ENCODE data around the gene C1QTNF6. TPM values are rescaled to one million over a fixed set of nuclear protein-coding genes. Genes with fewer than 3 reads are reported as not detected.

Gene C1QTNF6
- polyA plus RNA-seq, 1 of the 3 experiments (the other 2 are of a cell fraction) = 47.7 TPM

GRCh38 chr22:37177221-37177620 lies 10.8 kb downstream of the C1QTNF6 start:
- POLR2A ChIA-PET = interaction anchor here (0.6 to 0.9 kb wide), 2 partner anchors 20 to 33 kb away, joined by 3 read pairs; no protein-coding TSS in a partner anchor
- CTCF ChIA-PET = interaction anchor here (1.1 to 19.4 kb wide), 5 partner anchors 9 to 415 kb away, joined by 3 to 190 read pairs (median 4); no protein-coding TSS in a partner anchor
- no peaks in the 10 kb centered on the region for H3K9me2 ChIP-seq
- H3K36me3 ChIP-seq (replicated peaks in 1 of 2; ENCODE audit: control insufficient read depth in 1 of 2, insufficient read depth in 2 of 2, low read length in 1 of 2) = peaks cover 0 to 10% of the 10 kb centered on the region in 2 experiments
- DNase-seq = no peak
- H3K4me1 ChIP-seq (ENCODE audit: control insufficient read depth in 1 of 2, insufficient read depth in 2 of 2, low read depth in 1 of 2, low read length in 1 of 2) = peaks cover 0 to 41% of the 10 kb centered on the region in 2 experiments; a peak in 1 of 4 replicates
- H4K20me1 ChIP-seq (ENCODE audit: insufficient read depth) = no peaks in the 10 kb centered on the region
- 79% methylated on average over 4 of the region's 5 CpGs for WGBS (ENCODE audit: low lambda C conversion rate)
- no peak overlapping the region for H3K9ac ChIP-seq
- no peak overlapping the region for H3K4me3 ChIP-seq (ENCODE audit: low read depth in 2 of 2, low read length in 1 of 2)
- H2AFZ ChIP-seq (ENCODE audit: low read depth) = no peak overlapping the region
- no peak for TF ChIP-seq FOXM1 (IDR thresholded peaks at IDR 0.05; ENCODE audit: low read depth)
- no peak for TF ChIP-seq SIN3A (IDR thresholded peaks at IDR 0.05; ENCODE audit: borderline replicate concordance, low read depth, low read length)
- no peak for TF ChIP-seq FOSL2 (IDR thresholded peaks at IDR 0.05; ENCODE audit: borderline replicate concordance, low read depth)
- no peak for TF ChIP-seq CHD2 (IDR thresholded peaks at IDR 0.05; ENCODE audit: low read length, partially characterized antibody)
- TF ChIP-seq TEAD4 (IDR thresholded peaks at IDR 0.05; ENCODE audit: borderline replicate concordance, insufficient read depth) = no peak
- no peak for TF ChIP-seq NRF1 (IDR thresholded peaks at IDR 0.05; ENCODE audit: low read depth, low read length)
- TF ChIP-seq FOXJ3 (CRISPR knock-in tag; IDR thresholded peaks at IDR 0.05) = no peak
- no peak overlapping the region for H3K27ac ChIP-seq (ENCODE audit: low read depth in 2 of 2, low read length in 1 of 2)
- H3K79me2 ChIP-seq (ENCODE audit: insufficient read depth) = no peaks in the 10 kb centered on the region
- no peaks in the 10 kb centered on the region for H3K9me3 ChIP-seq
- H3K4me2 ChIP-seq = no peak overlapping the region
- no peaks in the 10 kb centered on the region for H3K27me3 ChIP-seq (ENCODE audit: insufficient read depth)
- H3F3A ChIP-seq (replicated peaks; ENCODE audit: insufficient read depth) = no peaks in the 10 kb centered on the region

- H3K79me2 ChIP-seq (ENCODE audit: insufficient read depth) = no peaks in the 10 kb centered on the region
- H3K4me3 ChIP-seq (ENCODE audit: low read depth in 2 of 2, low read length in 1 of 2) = no peak overlapping the region
- H3K9me2 ChIP-seq = no peaks in the 10 kb centered on the region
- peak overlapping the region in 1 of 2 experiments; percentile 36; a peak in 1 of 4 replicates for H3K27ac ChIP-seq (ENCODE audit: low read depth in 2 of 2, low read length in 1 of 2)
- H3F3A ChIP-seq (replicated peaks; ENCODE audit: insufficient read depth) = no peaks in the 10 kb centered on the region
- WGBS (ENCODE audit: low lambda C conversion rate) = 68% methylated on average over 20 of the region's 23 CpGs
- H3K4me2 ChIP-seq = no peak overlapping the region
- no peaks in the 10 kb centered on the region for H3K9me3 ChIP-seq
- peaks cover 0 to 41% of the 10 kb centered on the region in 2 experiments; a peak in 1 of 4 replicates for H3K4me1 ChIP-seq (ENCODE audit: control insufficient read depth in 1 of 2, insufficient read depth in 2 of 2, low read depth in 1 of 2, low read length in 1 of 2)
- H2AFZ ChIP-seq (ENCODE audit: low read depth) = no peak overlapping the region
- no peaks in the 10 kb centered on the region for H4K20me1 ChIP-seq (ENCODE audit: insufficient read depth)
- DNase-seq = peak; percentile 79
- H3K36me3 ChIP-seq (replicated peaks in 1 of 2; ENCODE audit: control insufficient read depth in 1 of 2, insufficient read depth in 2 of 2, low read length in 1 of 2) = peaks cover 0 to 3% of the 10 kb centered on the region in 2 experiments
- no peak for TF ChIP-seq RFX5 (IDR thresholded peaks at IDR 0.05; ENCODE audit: low read length)
- TF ChIP-seq MEF2A (IDR thresholded peaks at IDR 0.05; ENCODE audit: borderline replicate concordance, low read depth) = no peak
- peak; percentile 46; the same call in 1 of the 2 replicates for TF ChIP-seq TCF12 (IDR thresholded peaks at IDR 0.05)
- TF ChIP-seq MAX (IDR thresholded peaks at IDR 0.05; ENCODE audit: low read depth) = peak; percentile 64; the same call in 1 of the 2 replicates
- peak; percentile 22 for TF ChIP-seq RAD21 (IDR thresholded peaks at IDR 0.05; ENCODE audit: low read length)
- TF ChIP-seq MXI1 (IDR thresholded peaks at IDR 0.05; ENCODE audit: low read depth, low read length) = peak; percentile 94
- TF ChIP-seq IRF3 (IDR thresholded peaks at IDR 0.05; ENCODE audit: low read depth, low read length) = no peak
- 0 out of 2 replicates have a peak, but pooled peaks have one; percentile 11 for TF ChIP-seq USF1 (IDR thresholded peaks at IDR 0.05; ENCODE audit: borderline replicate concordance, low read depth)
- H3K9ac ChIP-seq = no peak overlapping the region
- H3K27me3 ChIP-seq (ENCODE audit: insufficient read depth) = no peaks in the 10 kb centered on the region
- ChIA-PET CTCF (interaction anchor here (1.0 to 19.4 kb wide), 5 partner anchors 10 to 83 kb away, joined by 3 to 190 read pairs (median 4); no protein-coding TSS in a partner anchor), POLR2A (no interaction called here)
These were observed 11.5 kb downstream of the C1QTNF6 start for GRCh38 chr22:37176464-37177061.
